Progenitor cell of endocrine pancreas (in vitro differentiated cells): ENCODE results near the gene USP48. TPM values are rescaled to one million over a fixed set of nuclear protein-coding genes. Genes with fewer than 3 reads are reported as not detected.
A peak's percentile ranks its signal among the peaks of the same experiment; 100 is the strongest.

Experiments used
- DNase-seq: peaks from one replicate; pipeline ENCODE4 v3.0.0; 2021; ENCODE audit warnings: low spot score; ENCODE audit not compliant: unreplicated experiment
- H3K27ac Mint-ChIP-seq: 2 replicates; pipeline ENCODE4 v1.8.0; 2021; ENCODE audit warnings: mild to moderate bottlenecking, moderate library complexity, mixed read lengths
- H3K27me3 Mint-ChIP-seq: 2 replicates; pipeline ENCODE4 v1.8.0; 2021; ENCODE audit warnings: mixed read lengths
- H3K36me3 Mint-ChIP-seq: 2 replicates; pipeline ENCODE4 v1.8.0; 2022; ENCODE audit warnings: mixed read lengths; ENCODE audit not compliant: insufficient read depth
- H3K4me1 Mint-ChIP-seq: 2 replicates; pipeline ENCODE4 v1.8.0; 2021; ENCODE audit warnings: low read depth, mixed read lengths
- H3K4me3 Mint-ChIP-seq: 2 replicates; pipeline ENCODE4 v1.8.0; 2021; ENCODE audit warnings: low read depth, mild to moderate bottlenecking, moderate library complexity, mixed read lengths
- H3K9me3 Mint-ChIP-seq: 2 replicates; pipeline ENCODE4 v1.8.0; 2021; ENCODE audit warnings: low read depth, mixed read lengths
- total RNA-seq: library from RNA; stranded (reverse); gene quantifications from 2 replicates; pipeline ENCODE4 v1.2.1, GENCODE V29; 2021
- TF ChIP-seq, protein P1 (sequence below): fragments of 200-600 bp; sonication (generic); IDR thresholded peaks from one replicate; pipeline ENCODE4 v1.5.0; 2021; ENCODE audit warnings: antibody characterized with exemption, mild to moderate bottlenecking; ENCODE audit not compliant: unreplicated experiment

USP48 gene
- total RNA-seq, 1 donor from 2014 or later, result 77.3 TPM

DNA sequence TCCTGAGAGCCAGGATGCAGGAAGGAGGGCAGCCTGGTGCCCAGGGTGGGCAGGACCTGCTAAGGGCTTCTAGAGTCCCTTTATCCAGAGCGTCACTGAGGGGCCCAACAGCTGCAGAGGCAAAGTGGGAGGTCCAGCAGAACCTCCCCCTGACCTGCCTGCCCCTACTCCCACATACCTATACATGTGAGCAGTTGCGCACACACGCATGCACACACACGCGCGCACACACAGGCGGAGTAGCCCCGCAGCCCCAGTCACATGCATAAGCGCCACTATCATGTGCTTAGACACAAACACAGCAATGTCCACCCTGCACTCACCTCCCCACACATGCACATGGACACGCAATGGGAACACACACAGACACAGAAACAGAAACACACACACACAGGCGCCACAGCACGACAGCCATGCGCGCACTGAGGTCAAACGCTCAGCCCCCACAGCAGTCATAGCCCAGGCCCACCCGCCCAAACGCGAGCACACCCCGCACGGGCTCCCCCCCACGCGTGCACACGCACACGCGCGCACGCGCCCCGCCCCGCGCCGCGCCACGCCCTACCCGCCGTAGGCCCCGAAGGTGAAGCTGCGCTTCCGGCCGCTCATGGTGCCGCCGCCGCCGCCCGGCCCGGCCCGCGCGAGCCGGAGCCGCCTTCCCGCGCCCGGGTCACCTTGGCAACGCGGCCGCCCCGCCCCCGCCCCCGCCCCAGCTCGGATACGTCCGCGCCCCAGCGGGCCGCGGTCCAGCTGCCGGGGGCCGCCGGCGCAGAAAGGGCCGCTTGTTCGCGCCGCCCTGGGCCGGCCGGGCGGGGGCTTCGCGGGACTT, 131.5 kb downstream of the USP48 start:
- Mint-ChIP-seq H3K9me3 (no peaks in the 10 kb centered on the region), H3K4me1 (peaks cover 7% of the 10 kb centered on the region), H3K4me3 (peak overlapping the region; percentile 80), H3K27ac (peak overlapping the region; percentile 17), H3K27me3 (peaks cover 36% of the 10 kb centered on the region), H3K36me3 (no peaks in the 10 kb centered on the region)
- no peak for DNase-seq
- TF ChIP-seq, protein P1, sequence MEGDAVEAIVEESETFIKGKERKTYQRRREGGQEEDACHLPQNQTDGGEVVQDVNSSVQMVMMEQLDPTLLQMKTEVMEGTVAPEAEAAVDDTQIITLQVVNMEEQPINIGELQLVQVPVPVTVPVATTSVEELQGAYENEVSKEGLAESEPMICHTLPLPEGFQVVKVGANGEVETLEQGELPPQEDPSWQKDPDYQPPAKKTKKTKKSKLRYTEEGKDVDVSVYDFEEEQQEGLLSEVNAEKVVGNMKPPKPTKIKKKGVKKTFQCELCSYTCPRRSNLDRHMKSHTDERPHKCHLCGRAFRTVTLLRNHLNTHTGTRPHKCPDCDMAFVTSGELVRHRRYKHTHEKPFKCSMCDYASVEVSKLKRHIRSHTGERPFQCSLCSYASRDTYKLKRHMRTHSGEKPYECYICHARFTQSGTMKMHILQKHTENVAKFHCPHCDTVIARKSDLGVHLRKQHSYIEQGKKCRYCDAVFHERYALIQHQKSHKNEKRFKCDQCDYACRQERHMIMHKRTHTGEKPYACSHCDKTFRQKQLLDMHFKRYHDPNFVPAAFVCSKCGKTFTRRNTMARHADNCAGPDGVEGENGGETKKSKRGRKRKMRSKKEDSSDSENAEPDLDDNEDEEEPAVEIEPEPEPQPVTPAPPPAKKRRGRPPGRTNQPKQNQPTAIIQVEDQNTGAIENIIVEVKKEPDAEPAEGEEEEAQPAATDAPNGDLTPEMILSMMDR, result no peak

DNA sequence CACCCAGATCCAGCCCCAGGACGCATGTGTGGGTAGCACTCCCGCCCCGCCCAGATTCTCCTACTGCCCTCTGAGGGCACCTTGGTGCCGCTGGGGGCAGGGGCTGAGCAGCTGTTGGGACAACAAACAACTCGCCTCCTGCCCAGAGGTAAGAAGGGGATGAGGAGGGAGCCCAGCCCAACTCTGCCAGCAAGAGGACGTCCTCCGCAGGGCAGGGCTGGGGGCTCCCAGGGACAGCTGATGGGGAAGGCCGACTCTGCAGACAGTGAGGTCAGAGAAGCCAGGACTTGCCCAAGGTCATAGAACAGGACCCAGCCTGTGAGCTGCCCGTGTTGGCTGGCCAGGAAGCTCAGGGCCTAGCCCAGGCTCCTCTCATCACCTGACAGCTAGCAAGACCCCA, 132.5 kb downstream of the USP48 start:
- Mint-ChIP-seq H3K27ac (no peak overlapping the region), H3K4me3 (no peak overlapping the region), H3K27me3 (peaks cover 36% of the 10 kb centered on the region), H3K4me1 (peaks cover 7% of the 10 kb centered on the region), H3K9me3 (no peaks in the 10 kb centered on the region), H3K36me3 (no peaks in the 10 kb centered on the region)
- TF ChIP-seq, protein P1, result no peak
- no peak for DNase-seq

DNA sequence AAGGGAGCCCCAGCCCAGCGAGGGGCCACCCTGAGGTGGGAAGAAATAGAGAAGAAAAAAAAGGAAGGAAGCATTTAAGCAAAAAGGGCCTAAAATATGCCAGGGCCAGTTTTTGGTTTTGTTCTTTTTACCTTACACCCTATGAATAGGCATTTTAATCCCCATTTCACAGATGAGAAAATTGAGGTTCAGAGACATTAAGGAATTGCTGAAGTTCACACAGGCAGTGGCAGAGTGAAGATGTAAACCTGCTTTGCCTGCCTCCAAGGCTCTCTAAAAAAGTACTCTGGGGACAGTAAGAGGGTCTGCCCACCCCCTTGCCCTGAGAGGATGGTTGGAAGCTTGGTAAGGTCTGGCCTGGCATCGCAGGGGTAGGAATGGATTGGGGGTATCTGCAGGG, 133.6 kb downstream of the USP48 start:
- Mint-ChIP-seq H3K27me3 (peaks cover 33% of the 10 kb centered on the region), H3K27ac (no peak overlapping the region)

DNA sequence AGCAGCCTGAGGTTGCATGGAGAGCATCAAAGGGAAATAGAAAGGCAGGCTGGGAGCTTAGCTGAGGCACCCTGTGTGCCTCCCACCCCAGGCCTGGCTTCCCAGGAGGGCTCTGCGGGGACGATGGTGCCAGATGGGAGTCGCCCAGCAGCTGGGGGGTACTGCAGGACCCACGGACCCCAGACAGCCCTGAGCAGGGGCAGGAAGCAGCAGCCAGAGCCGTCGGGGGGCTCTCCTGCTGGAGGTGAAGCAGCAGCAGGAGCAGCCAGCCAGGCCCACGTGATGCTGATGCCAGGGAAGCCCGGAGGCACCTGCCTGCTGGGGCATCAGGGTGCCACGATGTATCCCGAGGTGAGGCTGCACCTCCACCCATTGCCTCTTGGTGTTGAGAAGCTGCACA, 134.2 kb downstream of the USP48 start:
- peaks cover 30% of the 10 kb centered on the region for H3K27me3 Mint-ChIP-seq
- TF ChIP-seq, protein P1, result no peak
- no peak for DNase-seq
- no peaks in the 10 kb centered on the region for H3K36me3 Mint-ChIP-seq
- H3K9me3 Mint-ChIP-seq, result no peaks in the 10 kb centered on the region
- H3K4me1 Mint-ChIP-seq, result peaks cover 7% of the 10 kb centered on the region
- H3K27ac Mint-ChIP-seq, result no peak overlapping the region
- H3K4me3 Mint-ChIP-seq, result no peak overlapping the region

More for the DNA sequence above, 133.6 kb downstream of the USP48 start:
- TF ChIP-seq, protein P1, result no peak
- Mint-ChIP-seq H3K4me3 (no peak overlapping the region), H3K4me1 (peaks cover 7% of the 10 kb centered on the region), H3K9me3 (no peaks in the 10 kb centered on the region), H3K36me3 (no peaks in the 10 kb centered on the region)
- DNase-seq, result no peak

DNA sequence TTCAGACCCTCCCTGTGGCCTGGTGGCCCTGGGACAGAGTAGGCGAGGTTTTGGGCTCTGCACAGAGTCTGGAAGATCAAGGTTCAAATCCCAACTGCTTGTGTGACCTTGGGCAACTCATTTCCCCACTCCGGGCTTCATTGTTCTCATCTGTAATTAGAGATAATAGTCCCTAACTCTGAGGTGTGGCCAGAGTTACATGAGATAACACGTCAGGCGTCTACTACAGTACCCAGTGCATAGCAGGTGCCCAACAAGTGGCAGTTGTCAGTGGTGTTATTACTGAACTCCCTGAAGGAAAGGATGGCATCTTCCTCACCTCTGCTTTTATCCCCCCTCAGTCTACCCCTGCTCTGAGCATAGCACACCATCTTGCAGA, 134.6 kb downstream of the USP48 start:
- Mint-ChIP-seq H3K4me1 (peaks cover 7% of the 10 kb centered on the region), H3K36me3 (no peaks in the 10 kb centered on the region)

More for the DNA sequence above, 134.6 kb downstream of the USP48 start:
- Mint-ChIP-seq H3K4me3 (no peak overlapping the region), H3K27ac (no peak overlapping the region), H3K9me3 (no peaks in the 10 kb centered on the region), H3K27me3 (peaks cover 29% of the 10 kb centered on the region)
- TF ChIP-seq, protein P1, result no peak
- DNase-seq, result no peak
